ENCODE results near the gene MBD3L2B. TPM values are rescaled to one million over a fixed set of nuclear protein-coding genes. Genes with fewer than 3 reads are reported as not detected.

Gene MBD3L2B
- total RNA-seq, 1 experiment from 2014 or later: not detected

GRCh38 chr19:7000333-7000732 lies 20.9 kb downstream of the MBD3L2B start:
- no peak overlapping the region for H3K27ac ChIP-seq
- H3K4me3 ChIP-seq: no peak overlapping the region
- no peaks in the 10 kb centered on the region for H3K9me3 ChIP-seq (replicated peaks)
- H3K36me3 ChIP-seq: no peaks in the 10 kb centered on the region
- H3K4me1 ChIP-seq (replicated peaks): no peaks in the 10 kb centered on the region
- H3K27me3 ChIP-seq (replicated peaks): no peaks in the 10 kb centered on the region
- DNase-seq (ENCODE audit: low read depth in 1 of 2, low spot score in 2 of 2): no peak

GRCh38 chr19:6999933-7000332 lies 21.3 kb downstream of the MBD3L2B start:
- no peaks in the 10 kb centered on the region for H3K36me3 ChIP-seq
- 0 out of 2 replicates have a peak, but pooled peaks cover 2% of the 10 kb centered on the region for H3K9me3 ChIP-seq (replicated peaks)
- H3K27me3 ChIP-seq (replicated peaks): no peaks in the 10 kb centered on the region
- no peak overlapping the region for H3K27ac ChIP-seq
- no peaks in the 10 kb centered on the region for H3K4me1 ChIP-seq (replicated peaks)
- no peak overlapping the region for H3K4me3 ChIP-seq
- no peak for DNase-seq (ENCODE audit: low read depth in 1 of 2, low spot score in 2 of 2)

GRCh38 chr19:6997679-6998445 lies 23.4 kb downstream of the MBD3L2B start:
- H3K9me3 ChIP-seq (replicated peaks): 0 out of 2 replicates have a peak, but pooled peaks cover 5% of the 10 kb centered on the region
- H3K4me3 ChIP-seq: no peak overlapping the region
- no peak overlapping the region for H3K27ac ChIP-seq
- no peaks in the 10 kb centered on the region for H3K36me3 ChIP-seq
- no peaks in the 10 kb centered on the region for H3K4me1 ChIP-seq (replicated peaks)
- no peaks in the 10 kb centered on the region for H3K27me3 ChIP-seq (replicated peaks)
- DNase-seq (ENCODE audit: low read depth in 1 of 2, low spot score in 2 of 2): no peak

GRCh38 chr19:6996810-6997209 lies 24.4 kb downstream of the MBD3L2B start:
- Histone ChIP-seq H3K36me3 (no peaks in the 10 kb centered on the region), H3K27ac (no peak overlapping the region), H3K27me3 (replicated peaks) (no peaks in the 10 kb centered on the region), H3K4me1 (replicated peaks) (no peaks in the 10 kb centered on the region), H3K4me3 (no peak overlapping the region), H3K9me3 (replicated peaks) (0 out of 2 replicates have a peak, but pooled peaks cover 5% of the 10 kb centered on the region)
- DNase-seq (ENCODE audit: low read depth in 1 of 2, low spot score in 2 of 2): no peak

GRCh38 chr19:6995054-6995453 lies 26.2 kb downstream of the MBD3L2B start:
- Histone ChIP-seq H3K4me3 (no peak overlapping the region), H3K27me3 (replicated peaks) (no peaks in the 10 kb centered on the region), H3K4me1 (replicated peaks) (no peaks in the 10 kb centered on the region), H3K27ac (no peak overlapping the region), H3K36me3 (no peaks in the 10 kb centered on the region), H3K9me3 (replicated peaks) (0 out of 2 replicates have a peak, but pooled peaks cover 5% of the 10 kb centered on the region)
- no peak for DNase-seq (ENCODE audit: low read depth in 1 of 2, low spot score in 2 of 2)

GRCh38 chr19:6988257-6988656 lies 33.0 kb downstream of the MBD3L2B start:
- H3K27me3 ChIP-seq (replicated peaks): no peaks in the 10 kb centered on the region
- no peak overlapping the region for H3K27ac ChIP-seq
- no peaks in the 10 kb centered on the region for H3K36me3 ChIP-seq
- peaks cover 5% of the 10 kb centered on the region for H3K9me3 ChIP-seq (replicated peaks)
- DNase-seq (ENCODE audit: low read depth in 1 of 2, low spot score in 2 of 2): no peak
- no peak overlapping the region for H3K4me3 ChIP-seq
- no peaks in the 10 kb centered on the region for H3K4me1 ChIP-seq (replicated peaks)

- DNase-seq (ENCODE audit: low read depth in 1 of 2, low spot score in 2 of 2): no peak
- peaks cover 5% of the 10 kb centered on the region for H3K9me3 ChIP-seq (replicated peaks)
- H3K4me3 ChIP-seq: no peak overlapping the region
- H3K4me1 ChIP-seq (replicated peaks): no peaks in the 10 kb centered on the region
- H3K27me3 ChIP-seq (replicated peaks): no peaks in the 10 kb centered on the region
- H3K36me3 ChIP-seq: no peaks in the 10 kb centered on the region
- no peak overlapping the region for H3K27ac ChIP-seq
These were observed 33.4 kb downstream of the MBD3L2B start for GRCh38 chr19:6987850-6988249.

GRCh38 chr19:6983448-6983847 lies 37.8 kb downstream of the MBD3L2B start:
- Histone ChIP-seq H3K27me3 (replicated peaks) (no peaks in the 10 kb centered on the region), H3K27ac (no peak overlapping the region), H3K36me3 (no peaks in the 10 kb centered on the region), H3K9me3 (replicated peaks) (peaks cover 5% of the 10 kb centered on the region), H3K4me3 (no peak overlapping the region), H3K4me1 (replicated peaks) (no peaks in the 10 kb centered on the region)
- DNase-seq (ENCODE audit: low read depth in 1 of 2, low spot score in 2 of 2): no peak

GRCh38 chr19:6979399-6979798 lies 41.8 kb downstream of the MBD3L2B start:
- Histone ChIP-seq H3K9me3 (replicated peaks) (peaks cover 9% of the 10 kb centered on the region; the same call in 1 of the 2 replicates), H3K36me3 (no peaks in the 10 kb centered on the region), H3K4me1 (replicated peaks) (no peaks in the 10 kb centered on the region), H3K27ac (no peak overlapping the region), H3K27me3 (replicated peaks) (no peaks in the 10 kb centered on the region), H3K4me3 (no peak overlapping the region)
- no peak for DNase-seq (ENCODE audit: low read depth in 1 of 2, low spot score in 2 of 2)

GRCh38 chr19:6976197-6976596 lies 45.0 kb downstream of the MBD3L2B start:
- Histone ChIP-seq H3K4me3 (no peak overlapping the region), H3K27ac (no peak overlapping the region), H3K36me3 (no peaks in the 10 kb centered on the region), H3K9me3 (replicated peaks) (peaks cover 6% of the 10 kb centered on the region; the same call in 1 of the 2 replicates), H3K27me3 (replicated peaks) (no peaks in the 10 kb centered on the region), H3K4me1 (replicated peaks) (no peaks in the 10 kb centered on the region)
- DNase-seq (ENCODE audit: low read depth in 1 of 2, low spot score in 2 of 2): no peak

GRCh38 chr19:6971366-6971765 lies 49.9 kb downstream of the MBD3L2B start:
- DNase-seq (ENCODE audit: low read depth in 1 of 2, low spot score in 2 of 2): no peak

GRCh38 chr19:6970443-6970842 lies 50.8 kb downstream of the MBD3L2B start:
- no peaks in the 10 kb centered on the region for H3K36me3 ChIP-seq
- H3K27me3 ChIP-seq (replicated peaks): no peaks in the 10 kb centered on the region
- no peak overlapping the region for H3K27ac ChIP-seq
- DNase-seq (ENCODE audit: low read depth in 1 of 2, low spot score in 2 of 2): no peak
- H3K9me3 ChIP-seq (replicated peaks): no peaks in the 10 kb centered on the region
- H3K4me3 ChIP-seq: no peak overlapping the region
- no peaks in the 10 kb centered on the region for H3K4me1 ChIP-seq (replicated peaks)

More at GRCh38 chr19:6971366-6971765, 49.9 kb downstream of the MBD3L2B start:
- Histone ChIP-seq H3K27ac (no peak overlapping the region), H3K9me3 (replicated peaks) (no peaks in the 10 kb centered on the region), H3K36me3 (no peaks in the 10 kb centered on the region), H3K4me1 (replicated peaks) (no peaks in the 10 kb centered on the region), H3K4me3 (no peak overlapping the region), H3K27me3 (replicated peaks) (no peaks in the 10 kb centered on the region)

- Histone ChIP-seq H3K4me3 (no peak overlapping the region), H3K4me1 (replicated peaks) (no peaks in the 10 kb centered on the region), H3K27ac (no peak overlapping the region), H3K36me3 (no peaks in the 10 kb centered on the region), H3K27me3 (replicated peaks) (no peaks in the 10 kb centered on the region), H3K9me3 (replicated peaks) (no peaks in the 10 kb centered on the region)
- no peak for DNase-seq (ENCODE audit: low read depth in 1 of 2, low spot score in 2 of 2)
These were observed 51.2 kb downstream of the MBD3L2B start for GRCh38 chr19:6970021-6970420.

- Histone ChIP-seq H3K4me3 (no peak overlapping the region), H3K27me3 (replicated peaks) (no peaks in the 10 kb centered on the region), H3K27ac (no peak overlapping the region), H3K36me3 (no peaks in the 10 kb centered on the region), H3K9me3 (replicated peaks) (no peaks in the 10 kb centered on the region), H3K4me1 (replicated peaks) (no peaks in the 10 kb centered on the region)
- no peak for DNase-seq (ENCODE audit: low read depth in 1 of 2, low spot score in 2 of 2)
These were observed 51.7 kb downstream of the MBD3L2B start for GRCh38 chr19:6969490-6969889.

Data from SJSA1 (cell line).